Prostate gland (tissue), 2 donors: Measurements from ENCODE around the gene VGLL3.

ENCODE experiments used
- POLR2A ChIP-seq: fragments of 450-650 bp; IDR thresholded peaks from one replicate; pipeline ENCODE4 v1.6.1; 2016; ENCODE audit warnings: antibody characterized with exemption, mild to moderate bottlenecking
- POLR2AphosphoS5 ChIP-seq: sonication (generic); formaldehyde crosslinking; IDR thresholded peaks from one replicate; pipeline ENCODE4 v1.6.1; 2017; ENCODE audit warnings: antibody characterized with exemption
- TF ChIP-seq, protein P1 (sequence below), 4 experiments: fragments of 200-600 bp in 2 of 4; fragments of 450-650 bp in 2 of 4; sonication (generic) in 2 of 4; IDR thresholded peaks; 1 replicate in 3 of 4; 2 replicates in 1 of 4; pipeline ENCODE4 v1.5.1; 2016 to 2019; ENCODE audit warnings: antibody characterized with exemption in 4 of 4, mild to moderate bottlenecking in 2 of 4, moderate library complexity in 2 of 4

DNA sequence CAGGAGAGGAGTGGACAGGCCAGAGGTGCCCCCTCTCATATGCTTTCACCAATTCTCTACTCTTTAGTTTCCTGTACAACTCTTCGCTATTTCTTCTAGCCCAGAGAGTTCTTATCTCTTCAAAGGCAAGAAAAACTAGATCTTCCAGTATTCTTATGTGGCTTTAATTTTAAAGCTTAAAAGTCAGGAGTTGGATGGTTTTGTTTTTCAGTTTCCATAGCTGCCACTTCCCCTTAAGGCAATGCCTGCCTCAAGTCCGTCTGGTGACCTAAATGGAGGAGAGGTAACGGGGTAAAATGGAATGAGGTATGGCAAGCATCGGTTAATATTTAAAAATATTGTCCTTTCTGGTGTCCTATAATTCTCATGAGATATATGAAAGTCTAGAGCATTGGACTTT, 11.4 kb upstream of the VGLL3 start:
- TF ChIP-seq, protein P1, sequence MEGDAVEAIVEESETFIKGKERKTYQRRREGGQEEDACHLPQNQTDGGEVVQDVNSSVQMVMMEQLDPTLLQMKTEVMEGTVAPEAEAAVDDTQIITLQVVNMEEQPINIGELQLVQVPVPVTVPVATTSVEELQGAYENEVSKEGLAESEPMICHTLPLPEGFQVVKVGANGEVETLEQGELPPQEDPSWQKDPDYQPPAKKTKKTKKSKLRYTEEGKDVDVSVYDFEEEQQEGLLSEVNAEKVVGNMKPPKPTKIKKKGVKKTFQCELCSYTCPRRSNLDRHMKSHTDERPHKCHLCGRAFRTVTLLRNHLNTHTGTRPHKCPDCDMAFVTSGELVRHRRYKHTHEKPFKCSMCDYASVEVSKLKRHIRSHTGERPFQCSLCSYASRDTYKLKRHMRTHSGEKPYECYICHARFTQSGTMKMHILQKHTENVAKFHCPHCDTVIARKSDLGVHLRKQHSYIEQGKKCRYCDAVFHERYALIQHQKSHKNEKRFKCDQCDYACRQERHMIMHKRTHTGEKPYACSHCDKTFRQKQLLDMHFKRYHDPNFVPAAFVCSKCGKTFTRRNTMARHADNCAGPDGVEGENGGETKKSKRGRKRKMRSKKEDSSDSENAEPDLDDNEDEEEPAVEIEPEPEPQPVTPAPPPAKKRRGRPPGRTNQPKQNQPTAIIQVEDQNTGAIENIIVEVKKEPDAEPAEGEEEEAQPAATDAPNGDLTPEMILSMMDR (IDR thresholded peaks at IDR 0.05) = no peak
- no peak for TF ChIP-seq POLR2AphosphoS5
- TF ChIP-seq POLR2A = no peak
